ENCODE results near the gene DALRD3. TPM values are rescaled to one million over a fixed set of nuclear protein-coding genes. Genes with fewer than 3 reads are reported as not detected.

The DALRD3 gene
- polyA plus RNA-seq, 1 experiment: 42.4 TPM

- POLR2A ChIA-PET: interaction anchor here (0.6 to 2.2 kb wide), 21 partner anchors 9 to 406 kb away, joined by 3 to 36 read pairs (median 5); partner anchors contain the start of genes DALRD3, LAMB2, P4HTM and QARS1
- peak overlapping the region; percentile 21 for H3K27ac ChIP-seq (ENCODE audit: low read depth, low read length)
- CTCF ChIA-PET: no interaction called here
- H3K27me3 ChIP-seq (ENCODE audit: control insufficient read depth, insufficient read depth, low read length): no peaks in the 10 kb centered on the region
- no peak for DNase-seq (ENCODE audit: low read depth, low spot score)
- no peaks in the 10 kb centered on the region for H3K9me3 ChIP-seq (ENCODE audit: control insufficient read depth, insufficient read depth, low read length)
- TF ChIP-seq, protein P1, sequence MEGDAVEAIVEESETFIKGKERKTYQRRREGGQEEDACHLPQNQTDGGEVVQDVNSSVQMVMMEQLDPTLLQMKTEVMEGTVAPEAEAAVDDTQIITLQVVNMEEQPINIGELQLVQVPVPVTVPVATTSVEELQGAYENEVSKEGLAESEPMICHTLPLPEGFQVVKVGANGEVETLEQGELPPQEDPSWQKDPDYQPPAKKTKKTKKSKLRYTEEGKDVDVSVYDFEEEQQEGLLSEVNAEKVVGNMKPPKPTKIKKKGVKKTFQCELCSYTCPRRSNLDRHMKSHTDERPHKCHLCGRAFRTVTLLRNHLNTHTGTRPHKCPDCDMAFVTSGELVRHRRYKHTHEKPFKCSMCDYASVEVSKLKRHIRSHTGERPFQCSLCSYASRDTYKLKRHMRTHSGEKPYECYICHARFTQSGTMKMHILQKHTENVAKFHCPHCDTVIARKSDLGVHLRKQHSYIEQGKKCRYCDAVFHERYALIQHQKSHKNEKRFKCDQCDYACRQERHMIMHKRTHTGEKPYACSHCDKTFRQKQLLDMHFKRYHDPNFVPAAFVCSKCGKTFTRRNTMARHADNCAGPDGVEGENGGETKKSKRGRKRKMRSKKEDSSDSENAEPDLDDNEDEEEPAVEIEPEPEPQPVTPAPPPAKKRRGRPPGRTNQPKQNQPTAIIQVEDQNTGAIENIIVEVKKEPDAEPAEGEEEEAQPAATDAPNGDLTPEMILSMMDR (IDR thresholded peaks at IDR 0.05; ENCODE audit: low read depth, low read length): no peak
- peak overlapping the region; percentile 29 for H3K4me3 ChIP-seq (ENCODE audit: low read depth, low read length)
Observed at GRCh38 chr3:49029563-49029884, 11.1 kb upstream of the DALRD3 start.

DNA sequence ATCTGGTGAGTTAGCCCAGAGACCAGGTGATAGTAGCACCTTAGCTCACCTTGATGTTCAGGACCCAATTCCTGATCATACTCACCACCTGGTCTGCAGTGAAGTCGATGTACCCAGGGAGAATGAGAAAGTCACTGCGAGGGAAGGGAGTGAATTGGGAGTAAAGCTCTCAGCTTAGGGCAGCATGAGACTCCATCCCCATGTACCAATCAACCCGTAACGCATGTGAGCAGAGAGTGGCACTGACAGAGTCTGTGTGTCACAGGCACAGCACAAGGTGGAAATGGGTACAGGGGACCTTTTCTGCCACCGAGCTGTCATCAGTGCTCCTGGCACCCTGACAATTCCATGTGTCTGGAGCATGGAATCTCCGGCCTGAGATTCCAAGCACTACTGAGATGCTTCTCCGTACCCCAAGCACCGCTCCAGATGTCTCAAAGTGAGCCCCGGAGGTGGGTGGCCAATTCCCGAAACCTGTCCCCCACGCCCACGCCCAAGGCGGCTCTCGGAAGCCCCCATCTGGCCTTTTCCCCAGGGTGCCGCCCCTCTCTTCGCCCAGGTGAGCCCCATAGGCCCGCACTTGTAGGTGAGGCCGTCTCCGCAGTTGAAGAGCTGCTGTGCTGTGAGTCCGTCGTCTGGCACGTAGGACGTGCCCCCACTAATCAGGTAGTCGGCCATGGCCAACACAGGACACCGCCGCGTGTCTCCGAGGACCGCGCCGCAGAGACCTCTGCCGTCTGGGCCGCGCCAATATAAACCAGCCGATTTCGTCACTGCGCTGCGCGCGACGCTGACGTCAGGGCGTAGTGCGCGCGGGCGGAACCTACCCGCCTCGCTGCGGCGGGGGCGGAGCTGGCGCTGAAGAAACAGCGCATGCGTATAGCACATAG is 10.5 kb upstream of the DALRD3 start, which contains the start of gene IMPDH2:
IMPDH2 (minus strand) TSS at position 726 of the 890 bp plus-strand sequence; CDS start at position 678, 48 bp downstream.
- TF ChIP-seq, protein P1 (IDR thresholded peaks at IDR 0.05; ENCODE audit: low read depth, low read length): no peak
- no peaks in the 10 kb centered on the region for H3K9me3 ChIP-seq (ENCODE audit: control insufficient read depth, insufficient read depth, low read length)
- H3K27ac ChIP-seq (ENCODE audit: low read depth, low read length): peak within 1 kb of the TSS; percentile 68
- no peaks in the 10 kb centered on the region for H3K27me3 ChIP-seq (ENCODE audit: control insufficient read depth, insufficient read depth, low read length)
- peak within 1 kb of the TSS; percentile 87 for H3K4me3 ChIP-seq (ENCODE audit: low read depth, low read length)
- CTCF ChIA-PET: interaction anchor here (0.6 kb wide), 1 partner anchor 643 kb away, joined by 4 read pairs; no protein-coding TSS in a partner anchor
- peak; percentile 81 for DNase-seq (ENCODE audit: low read depth, low spot score)
- POLR2A ChIA-PET: interaction anchor here (0.6 to 2.2 kb wide), 22 partner anchors 8 to 417 kb away, joined by 3 to 36 read pairs (median 4); partner anchors contain the start of genes DALRD3, LAMB2, P4HTM and QARS1

DNA sequence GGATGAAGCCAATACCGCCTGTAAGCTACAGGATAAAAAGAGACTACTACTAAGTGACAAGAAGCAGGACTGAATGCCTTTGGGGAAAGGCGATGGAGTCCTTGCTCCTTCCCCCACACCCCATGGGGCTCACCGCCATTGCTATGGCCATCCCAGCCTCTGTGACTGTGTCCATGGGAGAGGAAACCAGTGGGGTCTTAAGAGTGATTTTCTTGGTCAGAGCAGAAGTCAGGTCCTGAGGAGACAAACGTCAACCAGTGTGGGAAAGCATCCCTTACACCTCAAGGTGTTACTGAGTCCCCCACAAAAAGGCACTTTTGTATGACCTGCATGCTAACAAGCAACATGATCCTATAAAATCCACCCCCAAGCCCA is 9.9 kb upstream of the DALRD3 start:
- ChIA-PET CTCF (interaction anchor here (0.6 kb wide), 1 partner anchor 644 kb away, joined by 4 read pairs; no protein-coding TSS in a partner anchor), POLR2A (interaction anchor here (0.6 to 2.2 kb wide), 5 partner anchors 10 to 416 kb away, joined by 4 to 36 read pairs (median 16); partner anchors contain the start of genes DALRD3, P4HTM, QRICH1 and WDR6)
- Histone ChIP-seq H3K9me3 (ENCODE audit: control insufficient read depth, insufficient read depth, low read length) (no peaks in the 10 kb centered on the region), H3K27me3 (ENCODE audit: control insufficient read depth, insufficient read depth, low read length) (no peaks in the 10 kb centered on the region), H3K27ac (ENCODE audit: low read depth, low read length) (no peak overlapping the region), H3K4me3 (ENCODE audit: low read depth, low read length) (peak overlapping the region; percentile 87)
- DNase-seq (ENCODE audit: low read depth, low spot score): no peak
- TF ChIP-seq, protein P1 (IDR thresholded peaks at IDR 0.05; ENCODE audit: low read depth, low read length): no peak

GRCh38 chr3:49027634-49028033 is 9.3 kb upstream of the DALRD3 start:
- TF ChIP-seq, protein P1 (IDR thresholded peaks at IDR 0.05; ENCODE audit: low read depth, low read length): no peak
- CTCF ChIA-PET: no interaction called here
- Histone ChIP-seq H3K4me3 (ENCODE audit: low read depth, low read length) (no peak overlapping the region), H3K27me3 (ENCODE audit: control insufficient read depth, insufficient read depth, low read length) (no peaks in the 10 kb centered on the region), H3K27ac (ENCODE audit: low read depth, low read length) (no peak overlapping the region), H3K9me3 (ENCODE audit: control insufficient read depth, insufficient read depth, low read length) (no peaks in the 10 kb centered on the region)
- POLR2A ChIA-PET: interaction anchor here (2.2 kb wide), 1 partner anchor 10 kb away, joined by 16 read pairs; the partner anchor contains the start of gene DALRD3
- no peak for DNase-seq (ENCODE audit: low read depth, low spot score)

GRCh38 chr3:49026536-49026935 is 8.2 kb upstream of the DALRD3 start:
- Histone ChIP-seq H3K9me3 (ENCODE audit: control insufficient read depth, insufficient read depth, low read length) (no peaks in the 10 kb centered on the region), H3K27me3 (ENCODE audit: control insufficient read depth, insufficient read depth, low read length) (no peaks in the 10 kb centered on the region), H3K4me3 (ENCODE audit: low read depth, low read length) (no peak overlapping the region), H3K27ac (ENCODE audit: low read depth, low read length) (no peak overlapping the region)
- CTCF ChIA-PET: no interaction called here
- no peak for DNase-seq (ENCODE audit: low read depth, low spot score)
- POLR2A ChIA-PET: no interaction called here
- TF ChIP-seq, protein P1 (IDR thresholded peaks at IDR 0.05; ENCODE audit: low read depth, low read length): no peak
